Epithelial cell of proximal tubule (primary cell): ENCODE results near the gene GPR4. TPM values are rescaled to one million over a fixed set of nuclear protein-coding genes. Genes with fewer than 3 reads are reported as not detected.
A peak's percentile ranks its signal among the peaks of the same experiment; 100 is the strongest.

Experiments used
- DNase-seq: peaks from one replicate; pipeline ENCODE4 v3.0.0-alpha.2; 2011; ENCODE audit warnings: low read depth
- H3K4me3 ChIP-seq: 2 replicates; pipeline ENCODE4 v1.5.1; 2011; ENCODE audit warnings: low read depth, mild to moderate bottlenecking, low read length
- total RNA-seq: library from RNA; depleted of rRNA; stranded (reverse); fragments of >200 nt; gene quantifications from 2 replicates; pipeline ENCODE4 v1.2.3, GENCODE V29; 2015
- TF ChIP-seq, protein P1 (sequence below): conservative IDR thresholded peaks from 2 replicates; pipeline ENCODE4 v1.5.1; 2012; ENCODE audit warnings: low read depth, mild to moderate bottlenecking, low read length

Gene GPR4
- total RNA-seq, 1 donor from 2014 or later, result not detected

DNA sequence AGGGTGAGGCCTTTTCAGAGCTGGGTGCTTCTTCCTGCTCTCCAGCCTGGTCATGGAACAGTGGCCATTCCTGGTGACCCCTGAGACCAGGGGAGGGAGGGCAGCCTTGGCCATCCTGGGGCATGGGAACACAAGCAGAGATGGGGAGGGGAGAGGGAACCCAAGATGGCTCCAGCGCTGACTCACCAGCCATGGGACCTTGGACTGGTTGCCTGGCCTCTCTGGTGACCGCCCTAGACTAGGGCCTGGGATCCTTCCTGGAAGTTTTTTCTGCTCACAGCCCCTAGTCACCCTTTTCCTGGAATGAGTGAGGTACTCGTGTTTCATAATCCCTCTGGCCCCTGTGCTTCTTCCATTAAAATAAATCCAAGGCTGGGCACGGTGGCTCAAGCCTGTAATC, 14.1 kb downstream of the GPR4 start:
- no peak for DNase-seq
- H3K4me3 ChIP-seq, result no peak overlapping the region
- TF ChIP-seq, protein P1, sequence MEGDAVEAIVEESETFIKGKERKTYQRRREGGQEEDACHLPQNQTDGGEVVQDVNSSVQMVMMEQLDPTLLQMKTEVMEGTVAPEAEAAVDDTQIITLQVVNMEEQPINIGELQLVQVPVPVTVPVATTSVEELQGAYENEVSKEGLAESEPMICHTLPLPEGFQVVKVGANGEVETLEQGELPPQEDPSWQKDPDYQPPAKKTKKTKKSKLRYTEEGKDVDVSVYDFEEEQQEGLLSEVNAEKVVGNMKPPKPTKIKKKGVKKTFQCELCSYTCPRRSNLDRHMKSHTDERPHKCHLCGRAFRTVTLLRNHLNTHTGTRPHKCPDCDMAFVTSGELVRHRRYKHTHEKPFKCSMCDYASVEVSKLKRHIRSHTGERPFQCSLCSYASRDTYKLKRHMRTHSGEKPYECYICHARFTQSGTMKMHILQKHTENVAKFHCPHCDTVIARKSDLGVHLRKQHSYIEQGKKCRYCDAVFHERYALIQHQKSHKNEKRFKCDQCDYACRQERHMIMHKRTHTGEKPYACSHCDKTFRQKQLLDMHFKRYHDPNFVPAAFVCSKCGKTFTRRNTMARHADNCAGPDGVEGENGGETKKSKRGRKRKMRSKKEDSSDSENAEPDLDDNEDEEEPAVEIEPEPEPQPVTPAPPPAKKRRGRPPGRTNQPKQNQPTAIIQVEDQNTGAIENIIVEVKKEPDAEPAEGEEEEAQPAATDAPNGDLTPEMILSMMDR, result no peak

DNA sequence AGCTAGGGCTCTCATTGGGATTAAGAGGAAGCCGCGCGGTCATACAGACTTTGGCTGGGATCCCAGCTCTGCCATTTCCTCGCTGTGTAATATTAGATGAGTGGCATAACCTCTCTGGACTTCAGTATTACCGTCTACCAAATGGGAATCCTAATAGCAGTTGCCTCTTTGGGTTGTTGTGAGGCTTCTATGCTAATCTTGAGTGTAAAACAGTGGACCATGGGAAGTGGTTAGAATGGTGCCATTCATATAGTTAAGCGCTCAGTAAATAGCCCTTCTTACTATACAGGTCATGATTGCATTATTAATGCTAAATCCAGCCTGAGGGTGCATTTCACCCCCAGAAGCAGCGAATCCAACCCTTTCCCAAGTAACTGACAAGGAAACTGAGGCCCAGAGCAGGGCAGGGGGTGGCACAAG, 16.8 kb downstream of the GPR4 start:
- peak overlapping the region; percentile 85 for H3K4me3 ChIP-seq
- TF ChIP-seq, protein P1, result no peak
- DNase-seq, result no peak

DNA sequence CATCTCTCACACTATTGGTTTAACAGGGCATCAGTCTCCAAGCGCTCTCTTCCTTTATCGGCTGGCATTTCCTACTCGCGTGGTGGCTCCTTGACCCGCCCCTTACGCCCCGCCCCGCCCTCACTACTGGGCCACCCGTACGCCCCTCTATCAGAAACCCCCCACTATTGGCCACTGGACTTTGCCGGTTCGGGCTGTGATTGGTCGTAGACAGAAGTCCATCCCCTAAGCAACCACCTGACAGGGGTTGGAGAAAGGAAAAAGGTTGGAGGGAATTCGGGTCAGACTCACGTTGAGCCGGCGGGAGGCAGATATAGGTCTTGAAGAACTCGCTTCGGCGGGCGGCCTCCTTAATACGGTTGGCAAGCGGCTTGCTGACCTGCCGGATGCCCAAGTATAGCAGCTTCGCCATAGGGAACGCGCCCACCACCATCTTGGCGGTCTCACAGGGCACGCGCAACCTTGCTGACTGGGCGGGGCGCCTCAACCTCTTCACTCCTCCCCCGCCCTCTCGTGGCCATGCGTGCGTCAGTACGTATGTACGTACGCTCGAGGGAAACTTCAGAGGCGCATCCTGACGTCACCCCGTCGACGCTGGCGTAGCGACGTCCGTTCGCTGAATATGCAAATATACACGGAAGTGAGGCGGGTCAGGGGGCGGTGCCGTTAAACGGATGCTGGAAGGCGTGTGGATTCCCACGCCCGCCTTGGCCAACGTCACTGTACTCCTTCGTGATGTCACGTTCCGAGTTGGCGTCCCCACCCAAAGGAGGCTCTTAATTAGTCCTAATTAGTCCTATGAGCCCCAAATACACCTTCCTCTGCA, 17.5 kb downstream of the GPR4 start, which contains the start of gene OPA3:
Gene OPA3, minus strand, starts transcription at position 471 of the 826 bp plus-strand sequence. Its CDS starts 38 bp downstream, at position 433.
- peak; percentile 96 for DNase-seq
- peak within 1 kb of the TSS; percentile 85 for H3K4me3 ChIP-seq
- TF ChIP-seq, protein P1, result no peak

DNA sequence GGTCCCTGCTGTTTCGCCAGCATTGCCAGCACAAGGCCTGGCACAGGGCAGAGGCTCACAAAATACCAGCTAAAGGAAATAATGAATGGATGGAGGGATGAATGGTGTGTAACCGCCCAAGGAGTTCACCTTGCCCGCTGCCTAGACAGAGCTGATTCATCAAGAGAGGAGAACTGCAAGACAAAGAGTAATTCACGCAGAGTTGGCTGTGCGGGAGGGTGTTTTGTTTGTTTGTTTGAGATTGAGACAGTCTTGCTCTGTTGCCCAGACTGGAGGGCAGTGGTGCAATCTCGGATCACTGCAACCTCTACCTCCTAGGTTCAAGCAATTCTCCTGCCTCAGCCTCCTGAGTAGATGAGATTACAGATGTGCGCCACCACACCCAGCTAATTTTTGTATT, 20.4 kb downstream of the GPR4 start:
- TF ChIP-seq, protein P1, result no peak
- no peak overlapping the region for H3K4me3 ChIP-seq
- DNase-seq, result no peak

DNA sequence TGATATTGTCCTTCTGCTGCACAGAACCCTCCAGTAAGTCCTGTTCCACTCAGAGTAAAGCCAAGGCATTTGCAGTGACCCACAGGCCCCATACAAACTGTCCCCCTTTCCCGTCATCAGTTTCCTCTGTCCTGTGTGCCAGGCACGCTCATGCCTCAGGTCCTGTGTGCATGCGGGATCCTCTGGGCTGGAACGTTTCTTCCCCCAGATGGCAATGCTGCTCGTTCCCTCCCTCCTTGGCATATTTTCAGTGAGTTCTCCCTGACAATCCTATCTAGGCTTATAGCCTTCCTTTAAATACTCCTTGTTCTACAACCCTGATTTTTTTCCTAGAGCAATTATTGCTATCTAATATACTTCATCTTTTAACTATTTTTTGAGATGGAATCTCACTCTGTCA, 23.2 kb downstream of the GPR4 start:
- no peak for DNase-seq
- TF ChIP-seq, protein P1, result no peak
- H3K4me3 ChIP-seq, result no peak overlapping the region

DNA sequence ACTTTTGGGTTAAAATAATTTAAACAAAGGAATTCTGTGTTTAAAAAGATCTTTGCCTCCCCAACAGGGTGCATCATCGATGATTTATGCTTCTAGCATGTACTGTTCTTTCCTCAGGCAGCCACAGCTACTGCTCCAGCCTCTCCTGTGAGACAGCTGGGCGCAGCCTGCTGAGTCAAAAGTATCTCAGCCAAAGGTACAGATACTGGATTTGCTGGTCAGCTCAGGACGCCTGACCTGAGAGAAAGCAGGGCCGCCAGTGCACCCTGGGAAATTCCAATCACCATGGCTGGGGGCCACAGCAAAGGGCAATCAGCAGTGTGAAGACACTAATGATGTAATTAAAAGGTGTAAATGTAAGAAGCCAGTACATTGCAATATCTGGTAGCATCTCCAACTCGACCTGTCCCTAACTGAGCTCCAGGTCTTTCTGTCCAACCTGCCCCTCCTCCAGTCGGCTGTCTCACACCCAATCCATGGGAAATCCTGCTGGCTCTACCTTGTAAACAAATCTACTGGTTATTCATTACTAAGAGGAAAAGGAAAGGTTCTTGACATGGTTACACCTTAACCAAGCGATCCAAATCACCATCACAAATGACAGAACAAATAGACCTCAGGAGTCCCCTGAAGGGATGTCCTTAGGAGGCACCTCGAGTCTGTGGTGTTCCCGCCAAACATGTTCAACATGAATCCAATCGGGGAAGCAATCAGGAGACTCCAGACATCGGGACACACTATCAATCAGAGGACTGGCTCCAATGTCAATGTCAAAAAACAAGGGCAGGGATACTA, 24.7 kb downstream of the GPR4 start:
- TF ChIP-seq, protein P1, result no peak
- DNase-seq, result peak; percentile 88
- peak overlapping the region; percentile 0 for H3K4me3 ChIP-seq
